ENCODE measurements around the gene UBE2K. TPM values are rescaled to one million over a fixed set of nuclear protein-coding genes. Genes with fewer than 3 reads are reported as not detected.
"Not testable (repeated sequence)": the region's sequence is repeated elsewhere in the genome, so short reads cannot be mapped to it uniquely, and the experiment has no call there.

The UBE2K gene
- 10.9 and 13.7 TPM in 2 replicates for total RNA-seq

- DNase-seq (ENCODE audit: low read depth in 2 of 2): peak; percentile 88
Observed at GRCh38 chr4:39697740-39698423, at the start of gene UBE2K. UBE2K (plus strand) TSS chr4:39698136; CDS start chr4:39698328, 192 bp downstream.

GRCh38 chr4:39648213-39648612 lies 49.7 kb upstream of the UBE2K start:
- no peak for DNase-seq (ENCODE audit: low read depth in 2 of 2)

GRCh38 chr4:39648827-39649558 lies 48.9 kb upstream of the UBE2K start:
- no peak for DNase-seq (ENCODE audit: low read depth in 2 of 2)

GRCh38 chr4:39649639-39650265 lies 48.2 kb upstream of the UBE2K start:
- no peak for DNase-seq (ENCODE audit: low read depth in 2 of 2)

GRCh38 chr4:39651586-39651985 lies 46.4 kb upstream of the UBE2K start:
- not testable (repeated sequence) for DNase-seq (ENCODE audit: low read depth in 2 of 2)

- DNase-seq (ENCODE audit: low read depth in 2 of 2): no peak
Observed at GRCh38 chr4:39655211-39655610, 42.7 kb upstream of the UBE2K start.

GRCh38 chr4:39655876-39656275 lies 42.1 kb upstream of the UBE2K start:
- DNase-seq (ENCODE audit: low read depth in 2 of 2): no peak

- not testable (repeated sequence) for DNase-seq (ENCODE audit: low read depth in 2 of 2)
Observed at GRCh38 chr4:39656638-39657037, 41.3 kb upstream of the UBE2K start.

- DNase-seq (ENCODE audit: low read depth in 2 of 2): no peak
Observed at GRCh38 chr4:39657465-39657864, 40.5 kb upstream of the UBE2K start.

- DNase-seq (ENCODE audit: low read depth in 2 of 2): no peak
Observed at GRCh38 chr4:39658756-39659155, 39.2 kb upstream of the UBE2K start.

- no peak for DNase-seq (ENCODE audit: low read depth in 2 of 2)
Observed at GRCh38 chr4:39660045-39660444, 37.9 kb upstream of the UBE2K start.

- no peak for DNase-seq (ENCODE audit: low read depth in 2 of 2)
Observed at GRCh38 chr4:39660757-39661156, 37.2 kb upstream of the UBE2K start.

GRCh38 chr4:39662683-39663082 lies 35.3 kb upstream of the UBE2K start:
- no peak for DNase-seq (ENCODE audit: low read depth in 2 of 2)

- DNase-seq (ENCODE audit: low read depth in 2 of 2): peak; percentile 16 to 35
Observed at GRCh38 chr4:39664828-39665731, 32.9 kb upstream of the UBE2K start.

- no peak for DNase-seq (ENCODE audit: low read depth in 2 of 2)
Observed at GRCh38 chr4:39667706-39668105, 30.2 kb upstream of the UBE2K start.

GRCh38 chr4:39668887-39669286 lies 29.0 kb upstream of the UBE2K start:
- no peak for DNase-seq (ENCODE audit: low read depth in 2 of 2)

GRCh38 chr4:39670296-39670695 lies 27.6 kb upstream of the UBE2K start:
- not testable (repeated sequence) for DNase-seq (ENCODE audit: low read depth in 2 of 2)

- DNase-seq (ENCODE audit: low read depth in 2 of 2): not testable (repeated sequence)
Observed at GRCh38 chr4:39675681-39676080, 22.3 kb upstream of the UBE2K start.

GRCh38 chr4:39681003-39681402 lies 16.9 kb upstream of the UBE2K start:
- not testable (repeated sequence) for DNase-seq (ENCODE audit: low read depth in 2 of 2)

GRCh38 chr4:39682138-39682537 lies 15.8 kb upstream of the UBE2K start:
- DNase-seq (ENCODE audit: low read depth in 2 of 2): no peak

- DNase-seq (ENCODE audit: low read depth in 2 of 2): no peak
Observed at GRCh38 chr4:39685990-39686389, 11.9 kb upstream of the UBE2K start.
